ENCODE results near the gene CSRP3. TPM values are rescaled to one million over a fixed set of nuclear protein-coding genes. Genes with fewer than 3 reads are reported as not detected.
A peak's percentile ranks its signal among the peaks of the same experiment; 100 is the strongest.

Gene CSRP3
- total RNA-seq, 1 donor from 2014 or later, result not detected

DNA sequence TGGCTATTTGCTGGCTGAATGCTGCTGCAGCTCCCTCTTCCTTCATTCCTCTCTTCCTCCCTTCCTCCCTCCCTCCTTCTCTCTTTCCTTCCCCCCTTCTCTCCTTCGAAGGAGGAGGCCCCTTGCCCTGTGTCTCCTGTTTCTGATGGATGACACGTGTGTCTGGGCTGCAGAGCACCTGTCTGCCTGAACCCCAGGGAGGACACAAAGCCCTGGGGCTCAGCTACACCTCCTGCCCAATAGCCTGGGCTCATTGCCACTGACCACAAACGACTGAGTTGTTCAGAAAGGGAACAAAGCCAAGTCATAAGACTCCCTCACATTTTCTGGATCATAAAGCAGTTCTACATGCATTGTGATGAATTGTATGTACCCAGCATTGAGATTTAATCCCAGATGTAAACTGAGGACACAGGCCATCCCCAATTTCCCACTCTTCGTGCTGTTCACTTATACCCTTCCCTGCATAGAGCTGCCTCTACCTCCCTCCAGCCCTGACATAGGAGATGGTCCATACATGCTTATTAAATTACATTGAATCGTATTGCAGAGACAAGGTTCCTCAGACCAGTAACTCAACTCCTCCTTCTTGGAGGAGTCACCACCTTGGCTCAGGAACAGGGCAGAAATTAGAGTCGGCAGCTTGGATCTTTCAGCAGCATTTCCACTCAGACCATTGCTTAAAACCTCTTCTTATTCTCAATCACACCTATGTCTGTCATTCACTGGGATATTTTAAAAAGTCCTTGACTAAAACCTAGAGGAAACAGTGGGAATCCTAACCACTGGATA, 1.2 kb downstream of the CSRP3 start:
- no peak for TF ChIP-seq CTCF (IDR thresholded peaks at IDR 0.05; ENCODE audit: insufficient read depth, low read length, poor library complexity, severe bottlenecking)
- peak; percentile 63 for DNase-seq (ENCODE audit: low read depth)

DNA sequence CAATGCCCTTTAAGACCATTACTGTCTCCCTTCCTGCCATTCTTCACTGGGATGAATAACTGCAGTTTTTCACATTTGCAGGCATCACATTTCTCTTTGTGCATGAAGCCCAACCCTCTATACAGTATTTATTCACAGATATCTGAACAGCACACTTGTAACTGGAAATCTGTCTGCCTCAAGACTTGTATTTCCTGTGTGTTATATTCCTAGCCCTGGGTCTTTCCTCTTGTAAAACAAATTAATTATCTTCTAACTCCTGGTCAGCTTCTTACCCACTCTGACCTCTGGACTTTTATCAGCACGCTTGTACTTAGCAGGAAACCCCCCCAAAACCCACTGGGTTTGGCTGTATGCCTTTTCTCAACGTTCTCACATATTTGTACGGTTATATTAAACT, 2.0 kb downstream of the CSRP3 start:
- no peak for TF ChIP-seq CTCF (IDR thresholded peaks at IDR 0.05; ENCODE audit: insufficient read depth, low read length, poor library complexity, severe bottlenecking)
- H3K4me3 ChIP-seq (ENCODE audit: low read depth, low read length), result no peak overlapping the region
- no peaks in the 10 kb centered on the region for H3K36me3 ChIP-seq (ENCODE audit: control insufficient read depth, insufficient read depth, low read length)
- DNase-seq (ENCODE audit: low read depth), result no peak
- no peaks in the 10 kb centered on the region for H3K27me3 ChIP-seq (ENCODE audit: control insufficient read depth, insufficient read depth, low read length)

More for the DNA sequence above, 1.2 kb downstream of the CSRP3 start:
- Histone ChIP-seq H3K4me3 (ENCODE audit: low read depth, low read length) (no peak overlapping the region), H3K36me3 (ENCODE audit: control insufficient read depth, insufficient read depth, low read length) (no peaks in the 10 kb centered on the region), H3K27me3 (ENCODE audit: control insufficient read depth, insufficient read depth, low read length) (no peaks in the 10 kb centered on the region)

DNA sequence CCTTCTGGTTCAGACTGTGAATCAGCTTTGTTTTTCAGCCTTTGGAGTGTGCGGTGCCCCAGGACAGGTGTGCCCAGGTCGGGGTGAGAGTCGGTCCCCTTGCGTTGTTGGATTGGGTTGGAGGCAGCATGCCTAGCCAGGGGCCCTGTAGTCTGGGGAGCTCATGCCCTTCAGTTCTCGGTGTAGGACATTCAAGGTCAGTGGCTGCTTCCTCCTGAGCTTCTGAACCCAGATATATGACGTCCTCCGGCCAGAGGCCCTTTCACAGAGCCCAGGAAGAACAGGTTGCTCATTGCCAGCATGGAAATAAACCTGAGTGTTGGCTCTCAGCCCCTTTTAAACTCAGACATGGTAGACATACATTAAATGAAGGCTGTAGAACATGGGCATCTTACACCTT, 2.7 kb downstream of the CSRP3 start:
- Histone ChIP-seq H3K27me3 (ENCODE audit: control insufficient read depth, insufficient read depth, low read length) (no peaks in the 10 kb centered on the region), H3K36me3 (ENCODE audit: control insufficient read depth, insufficient read depth, low read length) (no peaks in the 10 kb centered on the region), H3K4me3 (ENCODE audit: low read depth, low read length) (no peak overlapping the region)
- TF ChIP-seq CTCF (IDR thresholded peaks at IDR 0.05; ENCODE audit: insufficient read depth, low read length, poor library complexity, severe bottlenecking), result no peak
- no peak for DNase-seq (ENCODE audit: low read depth)

DNA sequence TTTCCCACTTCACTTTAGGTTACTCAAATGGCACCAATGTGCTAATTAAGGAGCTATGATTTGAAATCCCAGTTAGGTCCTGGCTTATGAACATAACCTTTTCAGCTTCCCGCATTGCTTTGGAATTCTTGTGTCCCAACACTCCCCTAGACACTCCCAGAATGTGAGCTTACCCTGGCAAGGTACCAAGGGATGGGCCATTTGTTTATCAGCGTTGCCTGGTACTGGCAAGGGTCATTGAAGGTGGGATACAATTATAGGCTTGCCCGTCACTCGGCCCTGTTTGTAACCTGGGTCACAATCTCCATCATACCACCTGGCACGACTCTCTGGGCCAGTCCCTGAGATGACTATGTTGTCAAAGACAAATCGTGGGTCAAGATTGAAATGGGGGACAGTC, 5.4 kb downstream of the CSRP3 start:
- no peaks in the 10 kb centered on the region for H3K36me3 ChIP-seq (ENCODE audit: control insufficient read depth, insufficient read depth, low read length)
- no peak overlapping the region for H3K4me3 ChIP-seq (ENCODE audit: low read depth, low read length)
- H3K27me3 ChIP-seq (ENCODE audit: control insufficient read depth, insufficient read depth, low read length), result no peaks in the 10 kb centered on the region
- TF ChIP-seq CTCF (IDR thresholded peaks at IDR 0.05; ENCODE audit: insufficient read depth, low read length, poor library complexity, severe bottlenecking), result no peak
- no peak for DNase-seq (ENCODE audit: low read depth)

DNA sequence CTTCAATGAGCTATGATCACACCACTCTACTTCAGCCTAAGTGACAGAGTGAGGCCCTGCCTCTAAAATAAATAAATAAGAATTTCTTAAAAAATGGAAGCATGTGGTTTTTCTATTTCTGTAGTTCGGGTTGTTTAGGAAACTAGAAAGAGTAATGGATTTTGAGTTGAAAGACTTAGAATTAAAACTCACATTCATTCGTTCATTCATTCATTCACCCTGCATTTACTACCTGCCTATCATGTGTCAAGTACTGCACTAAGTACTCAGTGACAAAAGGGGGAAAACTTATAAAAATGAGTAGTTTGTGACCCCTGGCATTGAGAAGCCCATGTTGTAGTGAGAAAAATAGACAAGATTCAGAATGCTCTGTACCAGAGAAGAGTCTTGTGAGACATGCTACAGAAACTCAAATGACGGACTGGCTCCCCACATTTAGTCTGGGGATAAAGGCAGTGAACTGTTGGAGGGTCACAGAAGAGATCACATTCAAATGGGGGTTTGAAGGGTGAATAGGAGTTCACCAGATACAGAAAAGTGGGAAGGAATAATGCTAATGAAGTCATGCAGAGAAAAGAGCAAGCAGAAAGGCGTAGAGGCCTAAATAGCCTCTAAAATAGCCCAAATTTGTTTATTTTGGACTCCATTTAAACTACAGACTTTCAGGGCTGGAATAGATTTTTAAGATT, 7.0 kb downstream of the CSRP3 start:
- H3K4me3 ChIP-seq (ENCODE audit: low read depth, low read length), result no peak overlapping the region
- no peak for DNase-seq (ENCODE audit: low read depth)
- no peak for TF ChIP-seq CTCF (IDR thresholded peaks at IDR 0.05; ENCODE audit: insufficient read depth, low read length, poor library complexity, severe bottlenecking)
- no peaks in the 10 kb centered on the region for H3K27me3 ChIP-seq (ENCODE audit: control insufficient read depth, insufficient read depth, low read length)
- H3K36me3 ChIP-seq (ENCODE audit: control insufficient read depth, insufficient read depth, low read length), result no peaks in the 10 kb centered on the region

All from kidney epithelial cell (primary cell).